SKM-1 treated with dmso at 0.1 percent for 144 hours (cell line): ENCODE results near the gene B3GNT2.
"Not testable (repeated sequence)": the region's sequence is repeated elsewhere in the genome, so short reads cannot be mapped to it uniquely, and the experiment has no call there.

ENCODE experiments used
- DNase-seq: peaks from one replicate; lab custom pipeline; 2025; ENCODE audit not compliant: unreplicated experiment; lab: John Stamatoyannopoulos, UW

The B3GNT2 gene

GRCh38 chr2:62184512-62185230 lies 11.2 kb upstream of the B3GNT2 start:
- no peak for DNase-seq

GRCh38 chr2:62185475-62186155 lies 10.3 kb upstream of the B3GNT2 start:
- DNase-seq: no peak

GRCh38 chr2:62186156-62186905 lies 9.6 kb upstream of the B3GNT2 start:
- peak; percentile 53 for DNase-seq

GRCh38 chr2:62187246-62187645 lies 8.7 kb upstream of the B3GNT2 start:
- DNase-seq: no peak

GRCh38 chr2:62188416-62188815 lies 7.5 kb upstream of the B3GNT2 start:
- DNase-seq: no peak

GRCh38 chr2:62189196-62189595 lies 6.7 kb upstream of the B3GNT2 start:
- no peak for DNase-seq

GRCh38 chr2:62192811-62193210 lies 3.1 kb upstream of the B3GNT2 start:
- peak; percentile 73 for DNase-seq

- no peak for DNase-seq
These were observed 1.1 kb upstream of the B3GNT2 start for GRCh38 chr2:62194558-62195420.

- no peak for DNase-seq
These were observed 475 bp downstream of the B3GNT2 start for GRCh38 chr2:62196278-62196901.

GRCh38 chr2:62197011-62197924 lies 1.4 kb downstream of the B3GNT2 start:
- DNase-seq: no peak

- DNase-seq: peak; percentile 77
These were observed 2.2 kb downstream of the B3GNT2 start for GRCh38 chr2:62197925-62198633.

GRCh38 chr2:62198854-62199253 lies 2.9 kb downstream of the B3GNT2 start:
- DNase-seq: not testable (repeated sequence)

- no peak for DNase-seq
These were observed 3.6 kb downstream of the B3GNT2 start for GRCh38 chr2:62199392-62200125.

GRCh38 chr2:62200291-62200841 lies 4.5 kb downstream of the B3GNT2 start:
- no peak for DNase-seq

- DNase-seq: peak; percentile 14
These were observed 5.0 kb downstream of the B3GNT2 start for GRCh38 chr2:62200868-62201267.

- no peak for DNase-seq
These were observed 5.4 kb downstream of the B3GNT2 start for GRCh38 chr2:62201307-62201706.

GRCh38 chr2:62202019-62202722 lies 6.3 kb downstream of the B3GNT2 start:
- peak; percentile 92 for DNase-seq
